COR-L47 (cell line): ENCODE results near the gene OR10H2.
"Not testable (repeated sequence)": the region's sequence is repeated elsewhere in the genome, so short reads cannot be mapped to it uniquely, and the experiment has no call there.

ENCODE experiments used
- DNase-seq: peaks from one replicate; lab custom pipeline; 2025; lab: John Stamatoyannopoulos, UW

The OR10H2 gene

GRCh38 chr19:15727724-15728123, at the start of gene OR10H2:
Gene OR10H2 (plus strand): TSS chr19:15728024. CDS start chr19:15728044, 20 bp downstream.
- DNase-seq: no peak

- DNase-seq: no peak
Measured at GRCh38 chr19:15679089-15679488, 48.7 kb upstream of the OR10H2 start.

GRCh38 chr19:15679865-15680264, 48.0 kb upstream of the OR10H2 start:
- DNase-seq: not testable (repeated sequence)

GRCh38 chr19:15680478-15681322, 47.1 kb upstream of the OR10H2 start:
- DNase-seq: no peak

- DNase-seq: no peak
Measured at GRCh38 chr19:15683411-15683810, 44.4 kb upstream of the OR10H2 start.

GRCh38 chr19:15684828-15685227, 43.0 kb upstream of the OR10H2 start:
- no peak for DNase-seq

GRCh38 chr19:15696654-15697194, 31.1 kb upstream of the OR10H2 start:
- DNase-seq: no peak

GRCh38 chr19:15701757-15702533, 25.9 kb upstream of the OR10H2 start:
- DNase-seq: no peak

GRCh38 chr19:15702534-15702930, 25.3 kb upstream of the OR10H2 start:
- DNase-seq: peak; percentile 27

- no peak for DNase-seq
Measured at GRCh38 chr19:15714638-15715037, 13.2 kb upstream of the OR10H2 start.

- DNase-seq: no peak
Measured at GRCh38 chr19:15715642-15716041, 12.2 kb upstream of the OR10H2 start.

GRCh38 chr19:15717809-15718208, 10.0 kb upstream of the OR10H2 start:
- no peak for DNase-seq

- DNase-seq: no peak
Measured at GRCh38 chr19:15721268-15721667, 6.6 kb upstream of the OR10H2 start.

- no peak for DNase-seq
Measured at GRCh38 chr19:15722956-15723355, 4.9 kb upstream of the OR10H2 start.

- DNase-seq: no peak
Measured at GRCh38 chr19:15730538-15730937, 2.7 kb downstream of the OR10H2 start.

GRCh38 chr19:15732388-15732787, 4.6 kb downstream of the OR10H2 start:
- no peak for DNase-seq

GRCh38 chr19:15733895-15734294, 6.1 kb downstream of the OR10H2 start:
- no peak for DNase-seq

GRCh38 chr19:15737722-15738121, 9.9 kb downstream of the OR10H2 start, which contains the start of gene OR10H3:
Gene OR10H3 (plus strand): TSS chr19:15737985. CDS start chr19:15741393, 3,408 bp downstream.
- no peak for DNase-seq

- DNase-seq: no peak
Measured at GRCh38 chr19:15740785-15741184, 13.0 kb downstream of the OR10H2 start.

- no peak for DNase-seq
Measured at GRCh38 chr19:15748239-15748638, 20.4 kb downstream of the OR10H2 start.

GRCh38 chr19:15758379-15758778, 30.6 kb downstream of the OR10H2 start:
- DNase-seq: no peak

- no peak for DNase-seq
Measured at GRCh38 chr19:15759962-15760565, 32.2 kb downstream of the OR10H2 start.
